Stomach (tissue), 9 donors: ENCODE results near the gene WIPF2. TPM values are rescaled to one million over a fixed set of nuclear protein-coding genes. Genes with fewer than 3 reads are reported as not detected.

Experiments
- DNase-seq, 2 donors: peaks; one replicate each; pipeline versions ENCODE4 v3.0.0 to v3.0.0-alpha.2; 2013 to 2019
- H3K27ac ChIP-seq, 5 donors: fragments of 200-600 bp in 4 of 5; sonication (generic) in 4 of 5; one replicate each; pipeline ENCODE4 v1.5.1; 2013 to 2019; ENCODE audit warnings: mild to moderate bottlenecking in 1 of 5, moderate library complexity in 1 of 5
- H3K27me3 ChIP-seq, 3 donors: fragments of 200-600 bp; sonication (generic); one replicate each; pipeline ENCODE4 v1.5.1; 2017 to 2019; ENCODE audit warnings: mixed run types in 1 of 3
- H3K36me3 ChIP-seq, 4 donors: fragments of 200-600 bp; sonication (generic); 1 replicate in 3 of 4; 2 replicates in 1 of 4; pipeline ENCODE4 v1.5.1; 2016 to 2019
- H3K4me1 ChIP-seq, 4 donors: fragments of 200-600 bp; sonication (generic); one replicate each; pipeline ENCODE4 v1.5.1; 2016 to 2019
- H3K4me3 ChIP-seq, 4 donors: fragments of 200-600 bp; sonication (generic) in 3 of 4; one replicate each; pipeline ENCODE4 v1.5.1; 2016 to 2019; ENCODE audit warnings: mild to moderate bottlenecking in 1 of 4
- H3K9me3 ChIP-seq, 4 donors: fragments of 200-600 bp; sonication (generic); one replicate each; pipeline ENCODE4 v1.5.1; 2016 to 2019
- CTCF ChIP-seq, 7 experiments: fragments of 450-650 bp in 4 of 7; fragments of 200-600 bp in 3 of 7; sonication (generic) in 3 of 7; IDR thresholded peaks; one replicate each; pipeline ENCODE4 v1.5.1; 2016 to 2019; ENCODE audit warnings: antibody characterized with exemption in 7 of 7, control low read depth in 2 of 7, mild to moderate bottlenecking in 1 of 7
- EP300 ChIP-seq: sonication (generic); formaldehyde crosslinking; IDR thresholded peaks from one replicate; pipeline ENCODE4 v1.6.1; 2017; ENCODE audit warnings: antibody characterized with exemption
- POLR2A ChIP-seq, 4 donors: fragments of 450-650 bp; IDR thresholded peaks; one replicate each; pipeline ENCODE4 v1.6.1; 2016; ENCODE audit warnings: antibody characterized with exemption in 4 of 4, control low read depth in 2 of 4, mild to moderate bottlenecking in 1 of 4, moderate library complexity in 1 of 4
- POLR2AphosphoS5 ChIP-seq, 3 donors: sonication (generic); formaldehyde crosslinking; IDR thresholded peaks; one replicate each; pipeline ENCODE4 v1.6.1; 2016; ENCODE audit warnings: antibody characterized with exemption in 3 of 3
- WGBS, 5 donors: extraction: QIAGEN DNeasy Blood & Tissue Kit in 3 of 5; methylation state at CpG; one replicate each; pipeline versions ENCODE4 v1.1.5 to v1.1.7; 2013 to 2018; 5-methylcytosine and 5-hydroxymethylcytosine counted together
- intact Hi-C: fragments of 100-400 bp; cut with DNase I; formaldehyde crosslinking; loops from one replicate; pipeline ENCODE4 v1.15.1; 2023; ENCODE audit warnings: low total_unique reads
- polyA plus RNA-seq, 3 donors: library from polyadenylated mRNA; stranded (reverse); fragments of 200-250 nt; gene quantifications; one replicate each; pipeline ENCODE4 v1.2.3, GENCODE V29; 2013
- total RNA-seq, 5 donors: library from RNA; depleted of rRNA; stranded (reverse); fragments of >200 nt; gene quantifications; one replicate each; pipeline versions ENCODE4 v1.1.0 to v1.2.3, GENCODE V29; 2014 to 2016
- donor health status: healthy with polysubstance abuse.
- donor health status: Bipolar disorder and iron deficiency.
- donor health status: healthy.

WIPF2 gene
- total and polyA plus RNA-seq, 8 donors = 1.4 to 40.6 (median 13.5) TPM

- WGBS, 5 donors = 84 to 92% (median 88%) methylated on average over 15 to 21 of the region's 21 CpGs
- peaks cover 55 to 99% (median 98%) of the 10 kb centered on the region in 4 donors for H3K36me3 ChIP-seq
- TF ChIP-seq POLR2AphosphoS5 (IDR thresholded peaks at IDR 0.05) (no peak), EP300 (no peak), POLR2A (IDR thresholded peaks at IDR 0.05) (no peak), CTCF (IDR thresholded peaks at IDR 0.05) (no peak)
- H3K9me3 ChIP-seq = no peaks in the 10 kb centered on the region
- no peak overlapping the region for H3K4me3 ChIP-seq
- H3K4me1 ChIP-seq = no peaks in the 10 kb centered on the region
- no peak overlapping the region for H3K27ac ChIP-seq
- intact Hi-C loops = no loop called here
- DNase-seq = no peak
- no peaks in the 10 kb centered on the region for H3K27me3 ChIP-seq
These were observed 45.5 kb downstream of the WIPF2 start for GRCh38 chr17:40264458-40265185.

- WGBS, 5 donors = 88 to 96% (median 92%) methylated on average over 5 of the region's 5 CpGs
These were observed 46.2 kb downstream of the WIPF2 start for GRCh38 chr17:40265337-40265736.

GRCh38 chr17:40266882-40267281, 47.8 kb downstream of the WIPF2 start:
- intact Hi-C loops = no loop called here
- Histone ChIP-seq H3K36me3 (peaks cover 47 to 99% (median 98%) of the 10 kb centered on the region in 4 donors), H3K27me3 (no peaks in the 10 kb centered on the region), H3K9me3 (no peaks in the 10 kb centered on the region), H3K27ac (no peak overlapping the region), H3K4me1 (no peaks in the 10 kb centered on the region), H3K4me3 (no peak overlapping the region)
- no peak for TF ChIP-seq EP300
- WGBS, 5 donors = 89 to 99% (median 96%) methylated on average over 6 of the region's 6 CpGs
- no peak for DNase-seq

More at GRCh38 chr17:40265337-40265736, 46.2 kb downstream of the WIPF2 start:
- Histone ChIP-seq H3K4me1 (no peaks in the 10 kb centered on the region), H3K27ac (no peak overlapping the region), H3K4me3 (no peak overlapping the region), H3K9me3 (no peaks in the 10 kb centered on the region), H3K36me3 (peaks cover 57 to 99% (median 98%) of the 10 kb centered on the region in 4 donors), H3K27me3 (no peaks in the 10 kb centered on the region)
- DNase-seq = no peak
- intact Hi-C loops = no loop called here
- TF ChIP-seq EP300 (no peak), POLR2AphosphoS5 (IDR thresholded peaks at IDR 0.05) (no peak), POLR2A (IDR thresholded peaks at IDR 0.05) (no peak), CTCF (IDR thresholded peaks at IDR 0.05) (no peak)

GRCh38 chr17:40268141-40268712, 49.1 kb downstream of the WIPF2 start:
- intact Hi-C loops = no loop called here
- Histone ChIP-seq H3K27ac (no peak overlapping the region), H3K9me3 (no peaks in the 10 kb centered on the region), H3K4me1 (no peaks in the 10 kb centered on the region), H3K36me3 (peaks cover 36 to 99% (median 98%) of the 10 kb centered on the region in 4 donors), H3K27me3 (no peaks in the 10 kb centered on the region), H3K4me3 (no peak overlapping the region)
- DNase-seq = peak in 1 of 2 donors; percentile 28
- TF ChIP-seq CTCF (IDR thresholded peaks at IDR 0.05) (no peak), POLR2AphosphoS5 (IDR thresholded peaks at IDR 0.05) (no peak), EP300 (no peak), POLR2A (IDR thresholded peaks at IDR 0.05) (no peak)
- 52 to 80% (median 64%) methylated on average over 2 of the region's 2 CpGs for WGBS, 5 donors

- H3K4me1 ChIP-seq = peaks cover 0 to 3% (median 2%) of the 10 kb centered on the region in 4 donors
- H3K4me3 ChIP-seq = no peak overlapping the region
- WGBS, 5 donors = 79 to 100% (median 88%) methylated on average over 1 of the region's 1 CpG
- H3K27me3 ChIP-seq = no peaks in the 10 kb centered on the region
- peaks cover 60 to 93% (median 90%) of the 10 kb centered on the region in 4 donors for H3K36me3 ChIP-seq
- TF ChIP-seq POLR2AphosphoS5 (IDR thresholded peaks at IDR 0.05) = no peak
- TF ChIP-seq POLR2A (IDR thresholded peaks at IDR 0.05) = no peak
- no peak for TF ChIP-seq CTCF (IDR thresholded peaks at IDR 0.05)
- no peak for TF ChIP-seq EP300
- no peak overlapping the region for H3K27ac ChIP-seq
- no peaks in the 10 kb centered on the region for H3K9me3 ChIP-seq
- intact Hi-C loops = no loop called here
- no peak for DNase-seq
These were observed 59.3 kb downstream of the WIPF2 start for GRCh38 chr17:40278414-40278813.
